A673 (cell line): Measurements from ENCODE around the gene STX11.

ENCODE experiments used
- CTCF ChIP-seq: fragments of 300-800, 200-600 bp; sonication (generic); conservative IDR thresholded peaks from 2 replicates; pipeline ENCODE4 v1.5.1; 2017; ENCODE audit warnings: low read depth, mild to moderate bottlenecking, antibody characterized with exemption, low read length, moderate library complexity, mixed read lengths
- EZH2 ChIP-seq: fragments of 200-600 bp; sonication (generic); IDR thresholded peaks from 2 replicates; pipeline ENCODE4 v1.6.1; 2017; ENCODE audit warnings: borderline replicate concordance, low read depth, mild to moderate bottlenecking, mixed read lengths, antibody characterized with exemption, low read length; ENCODE audit not compliant: poor library complexity, severe bottlenecking

- TF ChIP-seq CTCF (no peak), EZH2 (no peak)
These were observed 15.5 kb downstream of the STX11 start for GRCh38 chr6:144165784-144166183.
